Activated CD8-positive, alpha-beta memory T cell treated with anti-CD3 and anti-CD28 coated beads, Interleukin-2, amount 50 U/mL, for 1 hour (primary cell): ENCODE results near the gene PUM2.

ENCODE experiments used
- DNase-seq: peaks from one replicate; pipeline ENCODE4 v3.0.0-alpha.2; 2020; ENCODE audit errors: extremely low read depth

Gene PUM2

GRCh38 chr2:20343128-20343527, 7.5 kb downstream of the PUM2 start:
- DNase-seq, result no peak

DNA sequence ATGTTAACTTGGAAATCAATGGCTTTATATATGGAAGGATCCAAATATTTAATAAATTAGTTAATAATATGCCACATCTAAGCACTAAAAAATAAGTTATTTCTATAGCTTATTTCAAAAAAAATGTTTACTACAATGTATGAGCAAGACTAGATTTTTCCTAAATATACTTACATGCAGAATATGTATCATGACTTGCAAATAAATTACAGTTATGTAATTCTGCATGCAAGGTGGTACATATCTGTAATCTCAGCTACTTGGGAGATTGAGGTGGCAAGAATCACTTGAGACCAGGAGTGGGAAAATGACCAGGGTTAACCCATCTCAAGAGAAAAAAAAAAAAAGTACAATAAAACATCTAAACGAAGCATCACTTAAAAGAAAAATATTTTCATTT, 11.6 kb downstream of the PUM2 start:
- no peak for DNase-seq

GRCh38 chr2:20334605-20335203, 15.9 kb downstream of the PUM2 start:
- no peak for DNase-seq

GRCh38 chr2:20333738-20334137, 16.9 kb downstream of the PUM2 start:
- no peak for DNase-seq

GRCh38 chr2:20330192-20330591, 20.5 kb downstream of the PUM2 start:
- DNase-seq, result no peak

DNA sequence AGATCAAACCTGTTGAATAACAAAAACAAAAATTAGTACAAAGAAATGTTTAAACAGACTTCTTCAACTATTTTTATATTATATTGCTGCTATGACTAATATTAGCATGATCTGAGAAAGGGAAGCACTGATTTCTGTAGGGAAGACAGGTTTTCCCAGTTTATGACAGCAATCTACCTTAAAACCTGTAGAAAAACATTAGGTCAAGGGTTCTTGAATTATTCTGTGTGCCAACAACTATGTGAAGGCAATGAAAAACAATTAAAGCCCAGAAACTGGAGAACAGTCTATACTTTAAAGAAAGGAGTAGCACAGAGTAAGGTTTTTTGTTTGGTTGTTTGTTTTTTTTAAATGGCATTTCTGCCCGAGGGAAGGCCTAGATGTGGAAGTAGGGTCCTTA, 23.3 kb downstream of the PUM2 start:
- no peak for DNase-seq

GRCh38 chr2:20326163-20326780, 24.4 kb downstream of the PUM2 start:
- DNase-seq, result no peak

DNA sequence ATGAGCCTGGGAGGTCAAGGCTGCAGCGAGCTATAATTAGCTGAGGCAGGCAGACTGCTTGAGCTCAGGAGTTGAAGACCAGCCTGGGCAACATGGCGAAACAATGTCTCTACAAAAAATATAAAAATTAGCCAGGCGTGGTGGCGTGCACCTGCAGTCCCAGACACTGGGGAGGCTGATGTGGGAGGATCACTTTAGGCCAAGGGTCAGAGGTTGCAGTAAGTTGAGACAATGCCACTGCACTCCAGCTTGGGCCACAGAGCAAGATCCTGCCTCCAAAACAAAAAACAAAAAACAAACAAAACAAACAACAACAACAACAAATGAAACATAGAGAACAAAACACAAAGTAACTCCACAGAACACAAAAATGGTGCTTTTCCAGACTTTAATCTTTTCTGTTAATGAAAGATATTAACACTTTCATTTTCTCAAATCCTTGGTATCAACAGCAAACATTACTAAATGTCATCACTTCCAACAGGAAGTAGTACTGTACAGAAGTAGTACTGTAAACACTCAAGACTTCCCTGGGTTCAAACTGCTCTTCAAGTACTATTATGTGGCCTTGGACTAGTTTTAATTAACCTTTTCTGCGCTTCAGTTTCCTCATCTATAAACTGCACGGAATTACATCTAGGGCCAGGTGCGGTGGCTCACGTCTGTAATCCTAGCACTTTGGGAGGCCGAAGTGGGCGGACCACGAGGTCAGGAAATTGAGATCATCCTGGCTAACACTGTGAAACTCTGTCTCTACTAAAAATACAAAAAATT, 27.9 kb downstream of the PUM2 start:
- no peak for DNase-seq

- DNase-seq, result no peak
These were observed 33.0 kb downstream of the PUM2 start for GRCh38 chr2:20317690-20318089.

DNA sequence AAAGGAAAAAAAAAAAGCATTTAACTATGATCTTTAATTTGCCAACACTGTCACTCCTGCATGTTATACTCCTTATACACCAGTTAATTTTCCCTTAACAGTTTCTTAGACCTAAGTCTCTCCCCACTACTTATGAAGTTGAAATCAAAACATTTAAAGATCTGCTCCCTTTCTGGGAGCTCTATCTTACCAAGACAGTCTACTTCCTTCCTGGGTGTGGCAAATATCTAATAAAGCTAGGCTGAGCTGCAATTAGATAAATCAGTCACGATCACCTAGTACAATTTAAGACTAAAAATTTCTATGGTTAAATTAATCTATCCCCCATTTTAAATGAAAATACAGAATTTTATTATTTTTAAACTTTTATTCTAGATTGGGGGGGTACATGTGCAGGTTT, 33.4 kb downstream of the PUM2 start:
- no peak for DNase-seq

DNA sequence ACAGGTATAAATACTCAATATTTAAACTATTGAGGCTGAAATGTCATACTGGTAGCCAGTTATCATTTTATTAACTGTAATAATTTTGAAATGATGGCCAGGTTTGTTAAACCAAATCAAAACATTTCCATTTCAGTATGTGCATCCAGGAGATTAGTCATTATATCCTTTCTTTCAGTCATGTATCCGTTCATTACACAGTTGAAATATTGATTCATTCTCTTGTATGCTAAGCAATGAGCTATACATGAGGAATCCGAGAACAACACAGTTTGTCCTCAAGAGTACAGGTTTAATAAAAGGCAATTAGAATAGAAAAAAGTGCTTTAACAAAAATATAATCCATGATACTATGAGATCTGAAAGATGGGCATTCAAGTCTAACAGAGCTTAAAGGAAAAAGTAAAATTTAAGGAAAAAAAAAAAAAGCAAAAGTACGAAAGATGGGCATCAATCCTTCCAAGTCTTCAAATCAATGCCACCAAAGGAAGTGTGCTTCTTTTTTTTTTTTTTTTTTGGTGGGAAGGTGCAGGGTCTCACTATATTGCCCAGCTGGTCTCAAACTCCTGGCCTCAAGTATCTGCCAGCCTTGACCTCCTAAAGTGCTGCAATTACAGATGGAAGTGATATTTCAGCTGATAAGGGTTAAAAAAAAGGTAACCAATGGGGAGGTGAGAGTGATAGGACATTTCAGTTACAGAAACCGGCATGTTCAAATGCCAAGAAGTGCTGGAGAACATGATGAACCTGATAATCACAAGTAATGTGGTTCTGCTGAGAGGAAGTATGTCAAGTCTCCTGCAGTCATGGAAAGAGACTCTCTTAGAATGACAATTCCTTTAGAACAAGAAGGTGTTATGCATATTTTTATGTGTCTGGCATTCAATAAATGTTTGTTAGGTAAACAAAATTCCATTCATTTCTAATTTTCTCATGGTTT, 35.8 kb downstream of the PUM2 start:
- DNase-seq, result no peak

- DNase-seq, result no peak
These were observed 37.0 kb downstream of the PUM2 start for GRCh38 chr2:20313659-20314058.

DNA sequence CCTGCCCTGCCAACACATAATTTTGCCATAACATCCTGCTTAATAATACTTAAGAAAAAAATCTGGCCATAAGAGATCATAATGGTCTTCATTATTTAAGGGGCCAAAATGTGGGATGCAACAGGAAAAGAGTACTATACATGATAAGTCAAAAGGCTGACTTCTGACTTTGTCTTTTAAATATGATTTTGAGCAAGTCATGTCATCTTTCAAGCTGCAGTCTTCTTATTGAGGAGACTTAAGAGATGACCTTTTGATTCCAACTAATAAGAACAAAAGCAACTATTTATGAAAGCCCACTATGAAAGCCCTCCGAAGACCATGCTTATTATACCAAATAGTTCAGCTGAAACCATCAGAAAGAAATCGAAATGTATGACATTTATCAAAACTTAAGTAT, 41.6 kb downstream of the PUM2 start:
- DNase-seq, result no peak

DNA sequence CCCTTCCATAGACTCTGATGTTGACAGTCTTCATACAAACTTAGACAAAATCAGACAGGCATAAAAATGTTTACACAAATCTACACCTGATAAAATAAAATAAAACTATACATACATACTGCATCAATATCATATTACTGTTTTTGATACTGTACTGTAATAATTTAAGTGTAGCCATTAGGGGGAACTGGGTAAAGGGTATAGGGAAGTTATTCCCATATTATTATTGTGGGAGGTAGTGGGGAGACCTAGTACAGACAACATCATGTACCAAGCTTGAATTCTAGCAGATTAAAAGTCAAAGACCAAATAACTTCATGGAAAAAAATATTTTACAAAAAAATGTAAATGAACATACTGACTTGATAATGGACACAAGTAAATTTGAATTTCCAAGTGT, 43.3 kb downstream of the PUM2 start:
- DNase-seq, result no peak

DNA sequence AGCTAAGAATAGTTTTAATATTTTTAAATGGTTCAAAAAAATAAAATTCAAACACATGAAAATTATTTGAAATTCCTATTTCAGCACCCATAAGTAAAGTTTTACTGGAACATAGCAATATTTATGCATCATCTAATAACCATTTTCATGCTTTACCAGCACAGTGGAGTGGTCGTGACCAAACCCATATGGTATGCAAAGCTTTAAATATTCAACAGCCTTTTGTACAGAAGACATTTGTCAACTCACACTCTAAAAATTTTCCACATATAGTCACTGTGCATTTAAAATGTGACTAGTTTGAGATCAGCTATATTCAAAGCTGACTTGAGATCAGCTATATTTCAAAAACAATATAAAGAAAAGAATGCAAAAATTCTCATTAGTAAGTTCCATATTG, 46.2 kb downstream of the PUM2 start:
- no peak for DNase-seq

DNA sequence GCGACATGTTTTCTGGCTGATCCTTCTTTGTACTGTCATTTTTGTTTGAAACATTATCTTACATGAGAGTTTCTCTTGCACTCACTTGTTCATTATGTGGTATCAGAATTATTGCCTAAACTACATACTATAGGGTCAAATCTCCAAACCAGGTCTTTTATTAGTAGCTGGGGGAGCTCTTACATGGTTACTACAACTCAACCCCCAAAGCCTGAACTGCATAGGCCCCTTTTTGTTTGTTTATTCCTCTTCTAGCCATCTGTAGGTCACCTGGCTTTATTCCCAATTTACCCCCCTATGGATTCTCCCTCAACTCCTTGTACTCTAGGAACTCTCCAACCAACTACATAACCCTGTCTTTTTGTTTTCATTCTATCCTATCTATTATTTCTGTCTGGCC, 46.7 kb downstream of the PUM2 start:
- no peak for DNase-seq

- no peak for DNase-seq
These were observed 48.6 kb downstream of the PUM2 start for GRCh38 chr2:20302019-20302418.

- no peak for DNase-seq
These were observed 50.0 kb downstream of the PUM2 start for GRCh38 chr2:20300656-20301055.

- DNase-seq, result no peak
These were observed 51.5 kb downstream of the PUM2 start for GRCh38 chr2:20299113-20299512.

DNA sequence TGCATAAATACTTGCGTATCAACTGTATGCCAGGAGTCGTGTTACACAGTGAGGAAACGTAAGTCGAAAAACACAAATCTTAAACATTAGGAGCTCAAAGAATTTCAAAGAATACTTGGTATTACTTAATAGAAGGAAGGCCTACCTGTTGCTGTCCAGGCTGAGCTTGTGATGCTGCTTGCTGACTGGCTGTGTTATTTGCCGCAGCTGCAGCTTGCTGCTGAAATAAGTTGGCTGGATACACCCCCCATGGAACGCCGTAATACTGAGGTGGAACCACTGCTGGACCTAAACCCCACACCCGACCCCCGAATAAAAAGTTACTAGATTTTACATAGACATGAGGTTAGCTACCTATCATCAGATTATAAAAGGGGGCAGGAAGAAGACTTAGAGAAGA, 56.4 kb downstream of the PUM2 start:
- DNase-seq, result no peak

- no peak for DNase-seq
These were observed 57.7 kb downstream of the PUM2 start for GRCh38 chr2:20292984-20293383.

- DNase-seq, result no peak
These were observed 58.7 kb downstream of the PUM2 start for GRCh38 chr2:20291846-20292408.
